Gastrocnemius medialis (tissue), 4 donors: ENCODE data around the gene PDE4D. TPM values are rescaled to one million over a fixed set of nuclear protein-coding genes. Genes with fewer than 3 reads are reported as not detected.

Experiments used
- ATAC-seq, 2 donors: fragments of 150-250 bp; one replicate each; pipeline ENCODE4 v1.9.1; 2016
- DNase-seq, 2 donors: peaks; one replicate each; pipeline ENCODE4 v3.0.0-alpha.2; 2019
- H3K27ac ChIP-seq, 4 donors: fragments of 200-600 bp; sonication (generic); 1 replicate in 1 of 4; 2 replicates in 3 of 4; pipeline ENCODE4 v1.5.1; 2016 to 2018; ENCODE audit warnings: mild to moderate bottlenecking in 2 of 4, moderate library complexity in 1 of 4
- H3K27me3 ChIP-seq, 3 donors: fragments of 200-600 bp; sonication (generic) in 2 of 3; 1 replicate in 1 of 3; 2 replicates in 2 of 3; pipeline versions ENCODE4 v1.5.1 to v1.6.0; 2016 to 2019; ENCODE audit warnings: mild to moderate bottlenecking in 1 of 3, moderate library complexity in 1 of 3
- H3K36me3 ChIP-seq, 2 donors: fragments of 200-600 bp; sonication (generic) in 1 of 2; one replicate each; pipeline ENCODE4 v1.5.1; 2017 to 2018
- H3K4me1 ChIP-seq, 2 donors: fragments of 200-600 bp; sonication (generic) in 1 of 2; one replicate each; pipeline ENCODE4 v1.5.1; 2016 to 2017; ENCODE audit warnings: mild to moderate bottlenecking in 2 of 2
- H3K4me3 ChIP-seq, 4 donors: fragments of 200-600 bp; sonication (generic) in 3 of 4; 1 replicate in 1 of 4; 2 replicates in 3 of 4; pipeline ENCODE4 v1.5.1; 2016 to 2019; ENCODE audit warnings: mild to moderate bottlenecking in 2 of 4
- H3K9me3 ChIP-seq, 3 donors: fragments of 200-600 bp; sonication (generic) in 2 of 3; 1 replicate in 1 of 3; 2 replicates in 2 of 3; pipeline ENCODE4 v1.5.1; 2016 to 2019
- CTCF ChIP-seq, 5 experiments: fragments of 450-650 bp in 3 of 5; fragments of 200-600 bp in 2 of 5; sonication (generic) in 2 of 5; IDR thresholded peaks in 4 of 5; conservative IDR thresholded peaks in 1 of 5; 1 replicate in 4 of 5; 2 replicates in 1 of 5; pipeline ENCODE4 v1.5.1; 2016 to 2019; ENCODE audit warnings: antibody characterized with exemption in 5 of 5, mild to moderate bottlenecking in 3 of 5, moderate library complexity in 3 of 5
- POLR2A ChIP-seq, 2 donors: fragments of 450-650 bp; IDR thresholded peaks; one replicate each; pipeline ENCODE4 v1.6.1; 2017; ENCODE audit warnings: antibody characterized with exemption in 2 of 2, mild to moderate bottlenecking in 2 of 2, moderate library complexity in 2 of 2
- in situ Hi-C, 4 donors: fragments of 200-750 bp; cut with MboI; loops; one replicate each; pipeline versions ENCODE4 v1.15.0 to v1.8.0; 2017; ENCODE audit warnings: low sequenced_read_pairs in 4 of 4
- intact Hi-C: fragments of 100-400 bp; cut with DNase I; formaldehyde crosslinking; loops from one replicate; pipeline ENCODE4 v1.15.1; 2023; ENCODE audit warnings: low total_unique reads
- total RNA-seq, 4 donors: library from RNA; depleted of rRNA; stranded (reverse); fragments of >200 nt; gene quantifications; one replicate each; pipeline versions ENCODE4 v1.1.0 to v1.2.3, GENCODE V29; 2016

PDE4D gene
- total RNA-seq, 4 donors from 2014 or later = 133 to 223 (median 185) TPM

- in situ Hi-C loops = loop anchor here in 3 of 4 donors (5.0 to 25.0 kb wide), 4 partner anchors 189 to 486 kb away; no protein-coding TSS in a partner anchor
- TF ChIP-seq POLR2A (IDR thresholded peaks at IDR 0.05) (no peak), CTCF (IDR thresholded peaks at IDR 0.05 in 4 of 5, conservative IDR thresholded peaks at IDR 0.05 in 1 of 5) (no peak)
- Histone ChIP-seq H3K27me3 (no peaks in the 10 kb centered on the region), H3K36me3 (no peaks in the 10 kb centered on the region), H3K4me1 (peaks cover 41 to 55% of the 10 kb centered on the region in 2 donors), H3K4me3 (no peak overlapping the region), H3K9me3 (no peaks in the 10 kb centered on the region), H3K27ac (peak overlapping the region; percentile 53 to 72 (median 69))
- intact Hi-C loops = loop anchor here (5.0 to 10.0 kb wide), 3 partner anchors 319 to 609 kb away; no protein-coding TSS in a partner anchor
- DNase-seq (no peak), ATAC-seq (no peak)
These were observed 707.7 kb downstream of the PDE4D start for GRCh38 chr5:59185757-59186385.

GRCh38 chr5:59184769-59185168 is 708.8 kb downstream of the PDE4D start:
- Histone ChIP-seq H3K4me3 (no peak overlapping the region), H3K36me3 (no peaks in the 10 kb centered on the region), H3K27ac (peak overlapping the region; percentile 62 to 72 (median 69)), H3K27me3 (no peaks in the 10 kb centered on the region), H3K9me3 (no peaks in the 10 kb centered on the region), H3K4me1 (peaks cover 35 to 52% of the 10 kb centered on the region in 2 donors)
- in situ Hi-C loops = loop anchor here in 3 of 4 donors (5.0 to 25.0 kb wide), 4 partner anchors 190 to 488 kb away; no protein-coding TSS in a partner anchor
- ATAC-seq = peak in 1 of 2 donors; percentile 77
- TF ChIP-seq POLR2A (IDR thresholded peaks at IDR 0.05) (no peak), CTCF (IDR thresholded peaks at IDR 0.05 in 4 of 5, conservative IDR thresholded peaks at IDR 0.05 in 1 of 5) (no peak)
- intact Hi-C loops = loop anchor here (5.0 to 10.0 kb wide), 3 partner anchors 320 to 610 kb away; no protein-coding TSS in a partner anchor
- DNase-seq = no peak

GRCh38 chr5:59182760-59183159 is 710.8 kb downstream of the PDE4D start:
- Histone ChIP-seq H3K27ac (peak overlapping the region in 3 of 4 donors; percentile 20 to 68 (median 62)), H3K9me3 (no peaks in the 10 kb centered on the region), H3K27me3 (no peaks in the 10 kb centered on the region), H3K4me3 (no peak overlapping the region), H3K36me3 (no peaks in the 10 kb centered on the region), H3K4me1 (peaks cover 28 to 40% of the 10 kb centered on the region in 2 donors)
- in situ Hi-C loops (loop anchor here in 2 of 4 donors (10.0 to 25.0 kb wide), 2 partner anchors 192 to 480 kb away; no protein-coding TSS in a partner anchor), intact Hi-C loops (loop anchor here (10.0 kb wide), 2 partner anchors 322 to 612 kb away; no protein-coding TSS in a partner anchor)
- TF ChIP-seq CTCF (IDR thresholded peaks at IDR 0.05 in 4 of 5, conservative IDR thresholded peaks at IDR 0.05 in 1 of 5) (no peak), POLR2A (IDR thresholded peaks at IDR 0.05) (no peak)
- ATAC-seq (no peak), DNase-seq (no peak)

GRCh38 chr5:59180515-59180914 is 713.0 kb downstream of the PDE4D start:
- Histone ChIP-seq H3K36me3 (no peaks in the 10 kb centered on the region), H3K4me3 (no peak overlapping the region), H3K4me1 (peaks cover 6 to 20% of the 10 kb centered on the region in 2 donors), H3K9me3 (no peaks in the 10 kb centered on the region), H3K27ac (no peak overlapping the region), H3K27me3 (no peaks in the 10 kb centered on the region)
- DNase-seq = no peak
- intact Hi-C loops = loop anchor here (10.0 kb wide), 2 partner anchors 324 to 614 kb away; no protein-coding TSS in a partner anchor
- no peak for ATAC-seq
- in situ Hi-C loops = loop anchor here in 2 of 4 donors (10.0 to 25.0 kb wide), 2 partner anchors 194 to 482 kb away; no protein-coding TSS in a partner anchor
- TF ChIP-seq CTCF (IDR thresholded peaks at IDR 0.05 in 4 of 5, conservative IDR thresholded peaks at IDR 0.05 in 1 of 5) (no peak), POLR2A (IDR thresholded peaks at IDR 0.05) (no peak)
